ENCODE measurements around the gene OPRD1.

DNA sequence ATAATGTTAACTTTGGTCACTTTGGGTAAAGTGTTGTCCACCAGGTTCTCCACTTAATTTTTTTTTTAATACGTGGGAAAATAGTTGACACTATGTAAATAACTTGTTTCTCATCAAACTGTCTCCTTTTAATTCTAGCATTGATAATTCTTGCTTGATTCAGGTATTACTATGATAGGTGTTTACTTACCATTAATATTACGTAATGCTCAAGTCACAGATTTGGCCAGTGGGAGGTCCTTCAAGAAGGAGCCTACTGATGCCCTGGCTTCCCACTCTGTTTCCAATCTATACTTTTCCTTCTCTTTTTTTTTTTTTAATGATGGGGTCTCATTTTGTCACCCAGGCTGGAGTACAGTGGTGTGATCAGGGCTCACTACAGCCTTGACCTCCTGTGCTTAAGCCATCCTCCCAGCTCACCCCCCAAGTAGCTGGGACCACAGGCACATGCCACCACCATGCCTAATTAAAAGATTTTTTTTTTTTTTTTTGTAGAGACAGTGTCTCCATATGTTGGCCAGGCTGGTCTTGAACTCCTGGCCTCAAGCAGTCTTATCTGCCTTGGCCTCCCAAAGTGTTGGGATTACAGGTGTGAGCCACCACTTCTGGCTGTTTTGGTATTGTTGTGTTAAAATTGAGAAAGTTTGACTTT is 45.3 kb upstream of the OPRD1 start:
- TF ChIP-seq, protein P1, sequence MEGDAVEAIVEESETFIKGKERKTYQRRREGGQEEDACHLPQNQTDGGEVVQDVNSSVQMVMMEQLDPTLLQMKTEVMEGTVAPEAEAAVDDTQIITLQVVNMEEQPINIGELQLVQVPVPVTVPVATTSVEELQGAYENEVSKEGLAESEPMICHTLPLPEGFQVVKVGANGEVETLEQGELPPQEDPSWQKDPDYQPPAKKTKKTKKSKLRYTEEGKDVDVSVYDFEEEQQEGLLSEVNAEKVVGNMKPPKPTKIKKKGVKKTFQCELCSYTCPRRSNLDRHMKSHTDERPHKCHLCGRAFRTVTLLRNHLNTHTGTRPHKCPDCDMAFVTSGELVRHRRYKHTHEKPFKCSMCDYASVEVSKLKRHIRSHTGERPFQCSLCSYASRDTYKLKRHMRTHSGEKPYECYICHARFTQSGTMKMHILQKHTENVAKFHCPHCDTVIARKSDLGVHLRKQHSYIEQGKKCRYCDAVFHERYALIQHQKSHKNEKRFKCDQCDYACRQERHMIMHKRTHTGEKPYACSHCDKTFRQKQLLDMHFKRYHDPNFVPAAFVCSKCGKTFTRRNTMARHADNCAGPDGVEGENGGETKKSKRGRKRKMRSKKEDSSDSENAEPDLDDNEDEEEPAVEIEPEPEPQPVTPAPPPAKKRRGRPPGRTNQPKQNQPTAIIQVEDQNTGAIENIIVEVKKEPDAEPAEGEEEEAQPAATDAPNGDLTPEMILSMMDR (IDR thresholded peaks at IDR 0.05), result no peak
- TF ChIP-seq POLR2A (IDR thresholded peaks at IDR 0.05), result no peak

Measured in stomach (tissue), 4 donors.